Dermis lymphatic vessel endothelial cell (primary cell): ENCODE data around the gene SYNE3. TPM values are rescaled to one million over a fixed set of nuclear protein-coding genes. Genes with fewer than 3 reads are reported as not detected.

Experiments
- total RNA-seq: library from RNA; depleted of rRNA; stranded (reverse); fragments of >200 nt; gene quantifications from 2 replicates; pipeline ENCODE4 v1.2.1, GENCODE V29; 2014

The SYNE3 gene, protein sequence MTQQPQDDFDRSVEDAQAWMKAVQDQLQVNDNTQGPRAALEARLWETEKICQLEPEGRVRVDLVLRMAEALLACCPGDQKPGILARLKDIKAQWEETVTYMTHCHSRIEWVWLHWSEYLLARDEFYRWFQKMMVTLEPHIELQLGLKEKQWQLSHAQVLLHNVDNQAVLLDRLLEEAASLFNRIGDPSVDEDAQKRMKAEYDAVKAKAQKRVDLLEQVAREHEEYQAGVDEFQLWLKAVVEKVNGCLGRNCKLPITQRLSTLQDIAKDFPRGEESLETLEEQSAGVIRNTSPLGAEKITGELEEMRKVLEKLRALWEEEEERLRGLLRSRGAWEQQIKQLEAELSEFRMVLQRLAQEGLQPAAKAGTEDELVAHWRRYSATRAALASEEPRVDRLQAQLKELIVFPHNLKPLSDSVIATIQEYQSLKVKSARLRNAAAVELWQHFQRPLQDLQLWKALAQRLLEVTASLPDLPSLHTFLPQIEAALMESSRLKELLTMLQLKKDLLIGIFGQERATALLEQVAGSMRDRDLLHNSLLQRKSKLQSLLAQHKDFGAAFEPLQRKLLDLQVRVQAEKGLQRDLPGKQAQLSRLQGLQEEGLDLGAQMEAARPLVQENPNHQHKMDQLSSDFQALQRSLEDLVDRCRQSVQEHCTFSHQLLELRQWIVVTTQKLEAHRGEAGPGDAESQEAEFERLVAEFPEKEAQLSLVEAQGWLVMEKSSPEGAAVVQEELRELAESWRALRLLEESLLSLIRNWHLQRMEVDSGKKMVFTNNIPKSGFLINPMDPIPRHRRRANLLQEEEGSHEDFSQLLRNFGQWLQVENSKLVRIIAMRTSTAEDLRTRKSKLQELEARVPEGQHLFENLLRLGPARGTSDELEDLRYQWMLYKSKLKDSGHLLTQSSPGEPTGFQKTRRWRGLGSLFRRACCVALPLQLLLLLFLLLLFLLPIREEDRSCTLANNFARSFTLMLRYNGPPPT
- total RNA-seq, result 19.2 and 27.6 TPM in 2 replicates

DNA sequence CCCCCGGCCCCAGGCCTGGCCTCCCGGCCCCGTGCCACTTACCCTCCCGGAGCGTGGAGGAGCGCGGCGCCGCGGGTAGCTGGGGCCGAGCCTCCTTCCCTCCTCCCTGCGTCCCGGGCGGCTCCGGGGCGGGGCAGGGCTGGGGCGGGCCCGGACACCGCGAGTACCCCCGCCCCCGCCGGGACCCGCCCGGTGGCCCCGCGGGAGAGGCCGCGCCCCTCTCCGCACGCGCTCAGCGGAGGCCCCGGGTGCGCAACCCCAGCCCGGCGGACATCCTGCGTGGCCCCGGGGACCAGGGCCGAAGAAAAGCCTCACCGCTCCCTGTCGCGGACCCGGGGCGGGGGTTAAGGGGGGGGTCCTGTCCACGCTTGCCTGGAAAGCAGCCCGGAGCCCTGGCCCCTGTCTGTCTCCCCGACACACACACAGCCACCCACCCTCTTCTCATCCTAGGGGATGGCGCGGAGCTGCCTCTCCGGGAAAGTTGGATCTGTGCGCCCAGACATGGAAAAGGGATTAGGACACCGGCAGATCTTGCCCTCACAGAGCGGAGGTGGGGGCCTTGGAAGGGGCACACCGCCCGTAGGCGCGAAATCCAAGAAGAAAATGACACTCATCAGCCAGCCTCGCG, at the start of gene SYNE3:
Gene SYNE3 (minus strand): TSS at position 97 of the 628 bp plus-strand sequence. CDS start 40,829 bp downstream, outside the sequence.

DNA sequence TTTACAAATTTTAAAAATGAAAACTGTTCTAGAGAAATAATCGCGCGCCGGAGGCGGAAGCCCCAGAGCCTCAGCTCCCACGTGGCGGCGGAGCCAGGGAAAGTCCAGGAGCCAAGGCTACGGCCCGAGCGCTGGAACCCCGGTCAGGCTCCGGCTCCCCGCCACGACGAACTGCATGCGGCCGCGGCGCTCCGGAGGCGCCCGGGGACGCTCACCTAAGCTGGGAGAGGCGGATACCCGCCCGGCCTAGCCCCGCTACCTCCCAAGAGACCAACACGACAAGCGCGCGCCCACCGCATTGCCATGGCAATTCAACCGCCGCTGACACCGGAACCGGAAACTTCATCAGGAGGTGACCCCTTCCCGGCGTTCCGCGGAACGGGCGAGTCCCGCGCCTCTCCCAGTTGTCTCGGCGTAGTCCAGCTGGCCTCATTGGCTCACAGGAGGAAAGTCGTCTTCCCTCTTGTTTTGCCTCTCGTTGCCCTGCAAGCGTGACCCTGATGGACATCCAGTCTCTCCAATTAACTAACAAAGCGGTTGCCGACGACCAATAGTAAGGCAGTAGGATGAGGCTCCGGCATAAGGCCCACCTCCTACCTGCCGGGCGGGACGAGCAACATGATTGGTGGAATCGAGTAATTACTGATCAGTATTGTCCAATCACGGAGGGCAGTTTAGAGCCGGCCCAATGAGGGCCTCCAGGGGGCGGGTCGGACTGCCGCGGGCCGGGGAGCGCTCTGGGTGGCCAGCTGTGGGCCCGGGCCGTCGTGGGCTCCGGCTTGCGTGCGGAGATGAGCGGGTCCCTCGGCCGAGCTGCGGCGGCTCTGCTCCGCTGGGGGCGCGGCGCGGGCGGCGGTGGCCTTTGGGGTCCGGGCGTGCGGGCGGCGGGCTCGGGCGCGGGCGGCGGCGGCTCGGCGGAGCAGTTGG, 18.1 kb upstream of the SYNE3 start, which contains the start of gene GLRX5:
Gene GLRX5 (plus strand): TSS at position 752 of the 927 bp plus-strand sequence. CDS start 40 bp downstream, at position 792.

Other genes starting within 250 kb of the SYNE3 start
- 0.33 and 0.43 TPM in 2 replicates for gene CLMN, start 196.7 kb downstream of the SYNE3 start, total RNA-seq
- 32.2 and 33.4 TPM in 2 replicates for gene GLRX5, start 18.4 kb upstream of the SYNE3 start, total RNA-seq
- not detected in 2 replicates for gene TCL1B, start 169.8 kb upstream of the SYNE3 start, total RNA-seq
- not detected in 2 replicates for gene TCL1A, start 197.5 kb upstream of the SYNE3 start, total RNA-seq